HCT116 (cell line): ENCODE data around the gene MEF2D. TPM values are rescaled to one million over a fixed set of nuclear protein-coding genes. Genes with fewer than 3 reads are reported as not detected.

Experiments
- ATAC-seq: fragments of 200-7000 bp; cut with Tn5 transposase; 2 replicates; pipeline ENCODE4 v1.9.1; 2020; ENCODE audit warnings: mild to moderate bottlenecking, moderate library complexity
- BruUV-seq: library from RNA; stranded (reverse); fragments of 400-500 nt; replicated peaks from 2 replicates; lab custom pipeline; 2021; lab: Mats Ljungman, UMichigan
- CTCF ChIA-PET: fragments of 300-600 bp; sonication (Branson Sonifier 250); formaldehyde crosslinking; loops from one replicate; lab custom pipeline; 2021; ENCODE audit warnings: antibody characterized with exemption; lab: Charles Lee
- POLR2A ChIA-PET: fragments of 300-600, 350-600 bp; sonication (Branson Sonifier 250); formaldehyde crosslinking; loops from one replicate; lab custom pipeline; 2021; ENCODE audit warnings: antibody characterized with exemption; lab: Charles Lee
- RAD21 ChIA-PET, 2 experiments: fragments of 300-600 bp; sonication (Branson Sonifier 250); formaldehyde crosslinking; loops; one replicate each; lab custom pipeline; 2023; ENCODE audit warnings: low total read pairs in 2 of 2; ENCODE audit not compliant: uncharacterized antibody in 2 of 2, unreplicated experiment in 2 of 2, low non-redundant PET in 1 of 2; lab: Charles Lee
- DNase-seq: peaks from one replicate; pipeline ENCODE4 v3.0.0-alpha.2; 2010; ENCODE audit warnings: low read depth, low spot score
- H2AFZ ChIP-seq: fragments of 200-600 bp; shearing (Covaris generic), sonication (generic); 2 replicates; pipeline ENCODE4 v1.6.1; 2017; ENCODE audit warnings: low read depth, mixed run types, mixed read lengths, antibody characterized with exemption, low read length; ENCODE audit not compliant: poor library complexity, severe bottlenecking
- H3K27ac ChIP-seq: 2 replicates; pipeline ENCODE4 v1.5.1; 2012; ENCODE audit warnings: low read depth, low read length
- H3K27me3 ChIP-seq: fragments of 200-600 bp; sonication (generic); 2 replicates; pipeline ENCODE4 v1.6.1; 2016; ENCODE audit warnings: mixed run types, low read length, mixed read lengths; ENCODE audit not compliant: insufficient read depth
- H3K36me3 ChIP-seq, 2 experiments: fragments of 200-500 bp in 1 of 2; fragments of 200-600 bp in 1 of 2; sonication (Bioruptor generic) in 1 of 2; sonication (generic) in 1 of 2; 2 replicates each; pipeline versions ENCODE4 v1.5.1 to v1.6.1; 2014 to 2016; ENCODE audit warnings: low read length in 2 of 2, inconsistent platforms in 1 of 2, mixed read lengths in 1 of 2, mixed run types in 1 of 2; ENCODE audit not compliant: insufficient read depth in 2 of 2, control insufficient read depth in 1 of 2
- H3K4me1 ChIP-seq, 2 experiments: fragments of 200-600 bp in 1 of 2; sonication (generic) in 1 of 2; 2 replicates each; pipeline versions ENCODE4 v1.5.1 to v1.6.1; 2012 to 2017; ENCODE audit warnings: low read length in 2 of 2, inconsistent platforms in 1 of 2, mild to moderate bottlenecking in 1 of 2, mixed read lengths in 1 of 2, mixed run types in 1 of 2, moderate library complexity in 1 of 2; ENCODE audit not compliant: insufficient read depth in 2 of 2, control insufficient read depth in 1 of 2
- H3K4me2 ChIP-seq: fragments of 200-600 bp; sonication (generic); 2 replicates; pipeline ENCODE4 v1.6.1; 2017; ENCODE audit warnings: mixed run types, low read length, mixed read lengths
- H3K4me3 ChIP-seq, 2 experiments: fragments of 200-600 bp in 1 of 2; sonication (generic) in 1 of 2; replicated peaks in 1 of 2; 2 replicates each; pipeline ENCODE4 v1.5.1; 2011 to 2016; ENCODE audit warnings: low read length in 2 of 2, control low read depth in 1 of 2, low read depth in 1 of 2, mild to moderate bottlenecking in 1 of 2, mixed read lengths in 1 of 2, mixed run types in 1 of 2
- H3K79me2 ChIP-seq: fragments of 200-600 bp; sonication (generic); 2 replicates; pipeline ENCODE4 v1.6.1; 2017; ENCODE audit warnings: mild to moderate bottlenecking, mixed run types, low read length, moderate library complexity, mixed read lengths; ENCODE audit not compliant: insufficient read depth
- H3K9ac ChIP-seq: fragments of 200-600 bp; sonication (generic); 2 replicates; pipeline ENCODE4 v1.6.1; 2016; ENCODE audit warnings: low read length, mixed read lengths
- H3K9me2 ChIP-seq: fragments of 200-600 bp; sonication (generic), shearing (Covaris generic); 2 replicates; pipeline ENCODE4 v1.6.1; 2017; ENCODE audit warnings: mixed run types, mild to moderate bottlenecking, moderate library complexity; ENCODE audit not compliant: insufficient read depth
- H3K9me3 ChIP-seq, 2 experiments: fragments of 200-500 bp in 1 of 2; fragments of 200-600 bp in 1 of 2; sonication (Bioruptor generic) in 1 of 2; sonication (generic) in 1 of 2; 2 replicates each; pipeline ENCODE4 v1.6.1; 2014 to 2017; ENCODE audit warnings: low read length in 2 of 2, mixed read lengths in 2 of 2, inconsistent platforms in 1 of 2, low read depth in 1 of 2, mild to moderate bottlenecking in 1 of 2, mixed run types in 1 of 2, moderate library complexity in 1 of 2; ENCODE audit not compliant: control insufficient read depth in 1 of 2, insufficient read depth in 1 of 2
- H4K20me1 ChIP-seq: fragments of 200-600 bp; sonication (generic), shearing (Covaris generic); 2 replicates; pipeline ENCODE4 v1.6.1; 2017; ENCODE audit warnings: mixed run types, mild to moderate bottlenecking, moderate library complexity; ENCODE audit not compliant: insufficient read depth
- ATF3 ChIP-seq: IDR thresholded peaks from 2 replicates; pipeline ENCODE4 v1.6.1; 2012
- CTCF ChIP-seq, 3 experiments: fragments of 200-600 bp in 1 of 3; sonication (generic) in 1 of 3; IDR thresholded peaks in 2 of 3; conservative IDR thresholded peaks in 1 of 3; 2 replicates each; pipeline ENCODE4 v1.5.1; 2012 to 2017; ENCODE audit warnings: low read depth in 2 of 3, low read length in 2 of 3, antibody characterized with exemption in 1 of 3, borderline replicate concordance in 1 of 3, control low read depth in 1 of 3, mild to moderate bottlenecking in 1 of 3, mixed read lengths in 1 of 3, mixed run types in 1 of 3, moderate library complexity in 1 of 3; ENCODE audit not compliant: insufficient read depth in 1 of 3
- ELF1 ChIP-seq: IDR thresholded peaks from 2 replicates; pipeline ENCODE4 v1.6.1; 2012; ENCODE audit warnings: low read depth, borderline replicate concordance
- SIN3A ChIP-seq: IDR thresholded peaks from 2 replicates; pipeline ENCODE4 v1.6.1; 2012; ENCODE audit warnings: low read depth
- SP1 ChIP-seq: IDR thresholded peaks from 2 replicates; pipeline ENCODE4 v1.6.1; 2012; ENCODE audit warnings: low read depth
- intact Hi-C: fragments of 100-400 bp; cut with micrococcal nuclease; formaldehyde crosslinking; loops from 2 replicates; pipeline ENCODE4 v1.10.0; 2022
- total RNA-seq: library from RNA; stranded (reverse); gene quantifications from one replicate; pipeline ENCODE4 v1.2.1, GENCODE V29; 2021; ENCODE audit not compliant: unreplicated experiment

Gene MEF2D
- total RNA-seq, 1 experiment from 2014 or later, result 44.2 TPM

- TF ChIP-seq SIN3A, result no peak
- no peak for TF ChIP-seq CTCF (IDR thresholded peaks at IDR 0.05 in 2 of 3, conservative IDR thresholded peaks at IDR 0.05 in 1 of 3; ENCODE audit: borderline replicate concordance in 1 of 3, insufficient read depth in 1 of 3, low read depth in 2 of 3, low read length in 2 of 3)
- TF ChIP-seq SP1, result no peak
- no peak for TF ChIP-seq ELF1
- no peak for TF ChIP-seq ATF3
- no peak overlapping the region for H3K27ac ChIP-seq
These were observed 52.2 kb downstream of the MEF2D start for GRCh38 chr1:156448134-156448967.

More at GRCh38 chr1:156448134-156448967, 52.2 kb downstream of the MEF2D start:
- ATAC-seq (no peak), DNase-seq (no peak)
- POLR2A ChIA-PET, result no interaction called here
- H3K4me3 ChIP-seq, result no peak overlapping the region
- H3K27me3 ChIP-seq, result no peaks in the 10 kb centered on the region
- intact Hi-C loops, result loop anchor here (10.0 kb wide), 1 partner anchor 304 kb away; no protein-coding TSS in a partner anchor
- no peak overlapping the region for H3K4me2 ChIP-seq
- no TSS peak for BruUV-seq
- CTCF ChIA-PET, result interaction anchor here (1.6 to 3.6 kb wide), 2 partner anchors 9 to 62 kb away, joined by 5 to 24 read pairs; no protein-coding TSS in a partner anchor
- no peaks in the 10 kb centered on the region for H3K79me2 ChIP-seq
- peaks cover 5 to 18% of the 10 kb centered on the region in 2 experiments; a peak in 3 of 4 replicates for H3K4me1 ChIP-seq
- no peak overlapping the region for H3K9ac ChIP-seq
- no peaks in the 10 kb centered on the region for H4K20me1 ChIP-seq
- H3K9me2 ChIP-seq, result no peaks in the 10 kb centered on the region
- RAD21 ChIA-PET, result no interaction called here
- no peak overlapping the region for H2AFZ ChIP-seq
- H3K9me3 ChIP-seq, result no peaks in the 10 kb centered on the region
- H3K36me3 ChIP-seq, result no peaks in the 10 kb centered on the region
